ENCODE data around the gene RAB43.
A peak's percentile ranks its signal among the peaks of the same experiment; 100 is the strongest.
"Not testable (repeated sequence)": the region's sequence is repeated elsewhere in the genome, so short reads cannot be mapped to it uniquely, and the experiment has no call there.

Gene RAB43

DNA sequence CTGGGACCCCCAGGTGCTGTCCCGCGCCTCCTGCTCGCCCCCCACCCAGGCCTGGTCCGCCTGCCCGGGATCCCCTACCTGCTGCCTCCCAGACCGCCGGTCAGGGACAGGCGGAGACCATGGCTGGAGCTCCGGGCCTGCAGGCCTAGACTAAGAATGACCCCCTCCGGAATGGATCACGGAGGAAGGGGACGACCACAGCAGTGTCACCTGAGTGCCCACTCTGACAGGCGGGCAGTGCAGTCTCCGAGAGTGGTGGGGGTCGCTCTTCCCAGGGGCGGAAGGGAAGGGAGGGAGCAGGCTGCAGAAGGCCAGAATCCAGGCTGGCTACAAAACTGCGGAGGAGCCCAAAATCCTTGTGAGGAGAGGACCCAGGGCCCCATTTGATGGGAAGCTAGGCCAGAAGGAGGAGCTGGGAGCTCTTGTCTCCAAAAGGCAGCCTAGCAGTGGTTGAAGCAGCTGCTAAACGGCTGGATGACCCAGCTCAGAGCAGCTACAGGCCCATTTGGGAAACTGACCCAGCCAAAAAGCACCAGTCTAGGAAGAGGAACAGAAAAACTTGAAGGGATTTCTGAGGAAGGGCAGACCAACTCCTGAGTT is 908 bp upstream of the RAB43 start:
- DNase-seq (ENCODE audit: low read depth, low spot score): peak; percentile 39

DNA sequence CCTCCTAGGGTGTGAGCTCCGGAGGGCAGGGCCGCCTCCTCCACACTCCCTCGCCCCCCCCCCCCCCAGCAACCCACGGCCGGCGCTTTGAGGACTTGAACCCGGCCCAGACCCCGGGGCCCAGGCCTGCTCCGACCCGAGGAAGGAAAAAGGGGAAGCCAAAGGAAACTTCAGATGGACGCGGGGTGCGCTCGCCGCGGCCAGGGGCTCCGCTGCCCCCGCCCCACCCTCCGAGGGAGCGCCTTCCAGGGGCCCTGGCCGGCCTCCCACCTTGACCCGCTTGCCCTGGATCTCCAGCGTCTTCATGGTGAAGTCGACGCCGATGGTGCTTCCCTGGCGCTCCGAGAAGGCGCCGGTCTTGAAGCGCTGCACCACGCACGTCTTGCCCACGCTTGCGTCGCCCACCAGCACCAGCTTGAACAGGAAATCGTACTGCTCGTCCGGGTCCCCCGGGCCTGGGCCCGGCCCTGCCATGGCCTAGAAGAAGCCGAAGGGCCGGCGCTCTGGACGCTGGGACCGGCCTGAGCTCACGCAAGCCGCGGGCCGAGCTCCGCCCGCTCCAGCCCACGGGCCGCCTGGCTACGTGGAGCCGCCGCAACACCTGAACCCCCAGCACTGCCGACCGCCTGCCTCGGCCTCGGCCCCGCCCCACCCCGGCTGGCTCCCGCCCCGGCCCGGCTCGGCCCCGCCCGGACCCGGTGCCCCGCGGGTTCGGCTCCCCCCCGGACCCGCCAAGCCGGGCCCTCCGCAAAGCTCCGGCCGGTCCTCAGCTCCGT is 400 bp downstream of the RAB43 start:
- peak; percentile 65 for DNase-seq (ENCODE audit: low read depth, low spot score)

DNA sequence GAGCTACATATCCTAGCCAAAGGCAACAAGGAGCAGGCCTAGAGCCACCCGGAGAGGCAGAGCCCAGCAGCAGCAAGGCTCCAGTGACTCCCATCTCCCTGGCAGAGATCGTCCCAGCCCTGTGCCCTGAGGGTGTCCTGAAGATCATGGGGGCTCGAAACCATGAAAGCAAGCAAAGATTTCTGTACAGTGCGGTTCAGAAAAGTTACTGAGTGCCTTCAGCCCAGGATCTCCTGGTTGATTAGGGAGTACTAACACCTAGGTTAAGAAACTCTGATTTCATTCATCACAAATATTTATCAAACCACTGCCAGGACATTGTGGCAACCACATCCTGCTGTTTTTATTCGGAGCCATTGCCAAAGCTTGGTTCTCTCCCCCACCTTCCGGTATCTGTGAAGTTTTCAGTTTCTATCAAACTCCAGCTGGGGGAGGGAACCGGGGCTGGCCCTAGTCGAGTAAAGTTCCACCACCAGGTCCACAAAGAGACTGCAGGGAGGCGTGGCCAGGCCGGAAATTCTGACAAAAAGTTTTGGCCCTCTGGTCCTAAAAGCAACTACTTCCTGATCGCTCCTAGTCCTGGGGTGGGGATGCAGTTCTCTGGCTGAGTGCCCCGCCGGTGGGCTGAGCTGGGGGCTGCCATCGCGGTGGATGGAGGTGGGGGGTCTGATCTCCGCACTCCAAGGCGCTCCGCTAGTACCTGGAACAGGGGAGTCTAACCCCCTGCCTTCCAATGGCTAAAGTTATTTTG is 1.2 kb downstream of the RAB43 start:
- DNase-seq (ENCODE audit: low read depth, low spot score): peak; percentile 92

DNA sequence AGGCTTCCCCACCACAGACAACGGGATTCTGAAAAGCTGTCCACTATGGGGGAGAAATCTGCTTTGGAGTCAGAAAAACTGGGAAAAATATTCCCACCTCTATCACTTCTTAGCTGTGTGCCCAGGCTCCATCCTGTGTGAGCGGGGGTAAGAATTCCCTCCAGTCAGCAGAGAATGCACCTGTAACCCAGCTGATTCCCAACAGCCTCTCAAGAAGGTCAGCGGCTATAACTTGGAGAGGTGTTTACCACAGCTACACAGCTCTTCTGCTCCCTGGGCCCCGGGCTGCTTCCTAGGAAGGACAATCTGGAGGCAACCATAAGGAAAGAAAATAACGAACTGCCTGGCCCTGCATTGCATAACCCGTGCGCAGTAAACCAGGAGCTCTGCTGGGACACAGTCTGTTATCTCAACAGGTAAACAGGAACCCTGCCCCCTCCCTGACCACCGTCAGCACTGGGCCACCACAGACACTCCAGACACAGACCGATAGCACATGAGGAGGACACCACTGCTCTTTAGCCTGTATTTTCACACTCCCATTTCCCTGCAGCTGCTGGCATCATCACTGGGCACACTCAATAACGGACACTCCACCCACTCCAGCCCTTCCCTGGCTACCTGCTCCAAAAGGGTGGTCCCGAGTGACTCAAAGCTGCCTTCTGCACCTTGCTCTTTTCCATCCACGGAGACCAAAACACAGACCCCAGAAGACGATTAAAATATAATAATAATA is 2.1 kb downstream of the RAB43 start:
- DNase-seq (ENCODE audit: low read depth, low spot score): peak; percentile 53

DNA sequence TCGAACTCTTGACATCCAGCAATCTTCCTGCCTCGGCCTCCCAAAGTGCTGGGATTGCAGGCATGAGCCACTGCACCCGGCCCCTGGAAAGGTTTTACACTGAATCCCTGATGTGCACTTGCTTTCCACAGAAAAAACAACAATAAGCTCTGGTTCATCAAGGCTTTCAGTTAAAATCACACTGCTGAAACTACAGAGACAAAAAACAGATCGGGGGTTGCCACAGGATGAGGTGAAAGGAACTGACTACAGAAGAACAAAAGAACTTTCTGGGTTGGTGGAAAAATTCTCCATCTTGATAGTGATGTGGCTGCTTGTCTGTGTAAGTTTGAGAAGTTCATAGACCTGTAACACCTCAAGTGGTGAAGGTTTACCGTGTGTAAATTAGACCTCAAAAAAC is 2.9 kb downstream of the RAB43 start:
- DNase-seq (ENCODE audit: low read depth, low spot score): no peak

DNA sequence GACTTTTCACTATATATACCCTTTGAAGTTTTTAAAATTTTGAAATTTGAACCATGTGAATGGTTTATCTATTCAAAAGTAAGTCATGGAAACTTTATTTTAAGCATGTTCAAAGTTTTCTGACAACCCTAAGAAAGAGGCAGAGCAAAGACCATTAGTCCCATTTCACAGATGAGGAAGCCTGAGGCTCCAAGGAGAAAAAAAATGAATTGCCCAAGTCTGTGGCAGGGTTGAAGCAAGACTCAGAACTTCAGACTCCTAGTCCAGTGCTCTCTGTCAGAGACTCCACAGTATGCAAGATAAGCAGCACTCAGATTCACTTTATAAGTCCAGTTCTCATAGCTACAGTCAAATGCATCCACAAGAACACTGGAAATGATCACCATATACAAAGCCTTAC is 4.5 kb downstream of the RAB43 start:
- DNase-seq (ENCODE audit: low read depth, low spot score): no peak

DNA sequence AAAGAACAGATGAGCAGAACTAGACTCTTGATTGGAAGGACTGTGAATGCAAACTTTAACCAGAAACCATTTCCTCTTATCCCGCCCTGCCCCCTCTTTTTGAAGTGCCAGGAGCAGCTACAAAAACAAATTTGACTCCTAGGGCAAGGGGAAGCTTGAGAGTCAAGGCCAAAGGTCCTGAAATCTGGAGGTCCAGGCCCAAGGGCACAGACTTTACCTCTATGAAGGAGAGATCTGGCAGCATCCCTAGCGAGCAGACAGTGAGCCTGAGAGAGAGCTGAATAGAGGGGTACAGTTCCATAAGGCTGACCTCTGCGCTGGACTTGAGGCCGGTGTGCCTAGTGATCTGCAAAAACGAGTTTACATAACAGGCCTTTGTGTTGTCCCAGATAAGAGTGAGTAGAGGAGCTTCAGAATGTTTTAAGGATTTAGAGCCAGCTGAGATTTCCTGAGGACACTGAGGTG is 5.1 kb downstream of the RAB43 start:
- DNase-seq (ENCODE audit: low read depth, low spot score): peak; percentile 16

DNA sequence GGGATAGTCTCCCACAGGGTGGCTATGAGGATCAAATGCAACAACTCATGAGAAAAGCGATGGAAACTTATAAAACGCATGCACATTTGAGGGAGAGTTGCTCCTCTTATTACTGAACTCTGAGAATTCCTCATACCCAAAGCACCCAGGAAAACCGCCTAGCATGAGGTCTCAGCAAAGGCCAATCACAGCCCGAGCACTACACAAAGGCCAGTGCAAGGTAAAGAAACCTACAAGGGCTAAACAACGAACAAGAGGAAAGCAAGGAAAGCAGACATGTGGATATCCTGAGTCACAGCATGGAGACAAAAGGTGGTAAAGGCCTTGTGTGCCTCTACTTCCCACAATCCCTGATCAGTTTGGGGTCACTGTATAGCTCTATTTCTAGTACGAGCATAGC is 7.1 kb downstream of the RAB43 start:
- DNase-seq (ENCODE audit: low read depth, low spot score): peak; percentile 14

DNA sequence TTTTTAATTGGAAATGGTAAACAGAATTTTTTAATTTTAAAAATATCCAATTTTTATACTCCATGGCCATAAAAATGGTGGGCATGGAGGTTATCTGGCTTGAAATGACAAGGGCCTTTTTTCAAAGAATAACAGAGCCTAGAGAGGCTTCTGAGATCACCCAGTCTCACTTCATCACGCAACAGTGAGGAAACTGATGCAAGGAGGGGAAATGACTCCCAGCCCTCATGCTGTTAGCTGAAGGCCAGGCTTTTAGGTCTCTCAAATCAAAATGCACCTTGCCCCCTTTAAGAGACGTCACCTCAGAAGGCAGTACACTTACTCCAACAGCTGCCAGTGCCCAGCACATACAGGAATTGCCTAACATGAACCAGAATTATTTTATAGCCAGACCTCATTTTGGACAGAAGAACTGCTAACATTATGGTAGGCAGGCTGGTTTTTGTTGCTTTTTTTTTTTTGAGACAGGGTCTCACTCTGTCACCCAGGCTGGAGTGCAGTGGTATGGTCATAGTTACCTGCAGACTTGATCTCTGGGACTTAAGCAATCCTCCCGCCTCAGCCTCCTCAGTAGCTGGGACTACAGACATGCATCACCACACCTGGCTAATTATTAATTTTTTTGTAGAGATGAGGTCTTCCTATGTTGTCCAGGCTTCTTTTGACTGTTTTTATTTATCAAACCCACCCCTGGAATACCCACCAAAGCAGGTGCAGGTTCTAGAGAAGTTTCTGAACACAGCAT is 9.1 kb downstream of the RAB43 start:
- DNase-seq (ENCODE audit: low read depth, low spot score): no peak

DNA sequence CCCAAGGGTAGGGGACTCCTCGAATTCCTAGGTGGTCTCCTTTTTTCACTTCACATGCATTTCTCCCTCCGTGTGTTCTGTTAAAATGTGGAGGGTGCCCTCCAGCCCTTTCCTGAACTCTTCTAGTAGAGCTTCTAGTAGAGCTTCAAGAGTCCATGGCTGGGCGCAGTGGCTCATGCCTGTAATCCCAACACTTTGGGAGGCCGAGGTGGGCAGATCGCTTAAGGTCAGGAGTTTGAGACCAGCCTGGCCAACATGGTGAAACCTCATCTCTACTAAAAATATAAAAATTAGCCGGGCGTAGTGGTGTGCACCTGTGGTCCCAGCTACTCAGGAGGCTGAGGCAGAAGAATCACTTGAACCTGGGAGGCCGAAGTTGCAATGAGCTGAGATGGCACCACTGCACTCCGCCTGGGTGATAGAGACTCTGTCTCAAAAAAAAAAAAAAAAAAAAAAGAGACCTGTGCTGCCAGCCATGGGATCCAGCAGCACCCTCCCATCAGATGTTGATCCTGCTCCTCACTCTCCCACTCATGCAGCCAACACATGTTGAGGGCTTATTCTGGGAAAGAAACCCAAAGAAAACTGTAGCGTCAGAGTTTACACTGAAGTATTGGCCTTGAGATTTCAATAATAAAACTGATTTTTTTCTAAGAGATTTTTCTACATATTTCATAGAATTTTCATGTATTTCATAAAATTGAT is 10.4 kb downstream of the RAB43 start:
- DNase-seq (ENCODE audit: low read depth, low spot score): not testable (repeated sequence)

DNA sequence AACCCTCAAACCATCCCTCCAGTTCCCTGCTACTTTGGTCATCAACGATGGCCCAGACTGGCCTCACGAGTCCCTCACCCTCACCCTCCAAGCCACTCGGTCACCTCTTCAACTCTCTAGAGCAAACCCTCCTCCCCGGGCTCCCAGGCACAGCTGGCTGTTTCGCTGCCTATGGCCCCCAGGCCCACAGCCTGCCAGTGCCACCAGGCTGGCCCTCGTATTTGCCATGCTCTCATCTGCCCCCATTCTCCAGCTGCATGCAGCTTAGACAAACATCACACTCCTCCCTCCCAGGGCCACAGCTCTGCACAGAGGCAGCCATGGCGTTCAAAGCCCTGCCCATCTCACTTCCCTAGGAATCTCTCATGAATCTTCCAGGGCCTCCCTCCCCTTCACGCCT is 13.8 kb downstream of the RAB43 start:
- no peak for DNase-seq (ENCODE audit: low read depth, low spot score)

DNA sequence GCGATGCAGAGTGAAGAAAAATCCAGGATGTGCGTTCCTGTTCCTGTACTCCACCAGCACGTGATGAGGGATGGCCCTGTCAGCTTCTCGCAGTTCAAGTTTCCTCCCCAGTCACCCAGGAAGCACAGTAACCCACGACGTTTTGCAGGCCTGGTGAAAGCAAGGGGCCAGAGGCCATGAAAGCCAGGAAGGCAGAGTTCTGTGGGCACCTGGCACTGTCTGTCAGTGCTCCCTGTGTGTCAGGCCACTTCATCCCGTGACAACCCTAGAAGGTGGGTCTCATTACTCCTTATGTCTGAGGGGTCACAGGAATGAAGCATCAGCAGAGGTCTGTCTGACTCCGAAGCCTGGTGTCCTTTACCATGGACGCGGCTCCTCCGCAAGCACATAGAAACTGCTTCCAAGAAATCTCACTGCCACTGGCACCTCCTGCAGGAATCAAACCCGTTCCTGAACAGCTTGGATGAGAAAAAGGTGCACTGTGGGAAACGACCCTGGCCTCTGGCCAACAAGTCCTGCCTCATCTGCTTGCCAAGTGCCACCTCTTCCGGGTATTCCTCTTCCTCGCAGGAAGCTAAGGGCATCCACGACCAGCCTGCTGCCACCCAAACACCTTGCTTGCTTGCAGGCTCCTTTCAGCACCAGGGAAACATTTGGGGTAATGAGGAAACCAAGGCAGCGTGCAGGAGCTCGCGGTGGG is 14.6 kb downstream of the RAB43 start:
- DNase-seq (ENCODE audit: low read depth, low spot score): no peak

DNA sequence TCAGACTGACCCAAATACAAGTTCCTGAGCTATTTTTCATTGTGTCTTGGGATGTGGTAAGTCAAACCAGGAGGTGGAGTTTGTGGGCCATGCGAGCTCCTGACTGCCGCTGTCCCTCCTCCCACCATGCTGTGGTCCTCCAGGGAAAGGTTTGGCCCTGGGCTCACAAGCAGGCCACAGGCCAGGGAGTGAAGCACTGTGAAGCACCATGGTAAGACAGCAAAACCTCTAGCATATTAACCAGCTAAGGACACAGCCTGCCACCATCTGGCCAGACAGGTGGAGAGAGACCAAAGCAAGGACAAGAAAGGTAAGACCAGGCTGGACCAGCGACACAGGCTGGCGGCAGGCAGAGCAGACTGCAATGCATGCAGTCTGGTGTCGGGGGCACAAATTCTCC is 15.3 kb downstream of the RAB43 start:
- DNase-seq (ENCODE audit: low read depth, low spot score): peak; percentile 19

DNA sequence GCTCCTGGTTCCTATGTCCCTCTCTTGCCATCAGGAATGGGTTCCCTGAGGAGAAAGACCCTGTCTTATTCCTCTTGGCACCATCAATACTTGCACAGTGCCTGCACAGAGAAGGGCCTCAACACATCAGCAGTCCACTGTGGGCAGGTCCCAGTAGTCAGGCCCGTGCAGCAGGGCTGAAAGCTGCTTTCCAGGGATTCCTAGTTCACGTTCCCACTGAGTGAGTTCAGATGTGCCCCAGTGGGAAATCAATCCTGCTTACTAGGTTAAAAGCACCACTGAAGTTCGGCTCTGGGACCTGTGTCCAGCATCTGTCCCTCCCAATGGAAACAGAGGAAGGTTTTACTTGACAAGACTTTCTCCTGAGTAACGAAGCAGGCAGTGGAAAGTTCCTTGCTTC is 15.7 kb downstream of the RAB43 start:
- DNase-seq (ENCODE audit: low read depth, low spot score): no peak

DNA sequence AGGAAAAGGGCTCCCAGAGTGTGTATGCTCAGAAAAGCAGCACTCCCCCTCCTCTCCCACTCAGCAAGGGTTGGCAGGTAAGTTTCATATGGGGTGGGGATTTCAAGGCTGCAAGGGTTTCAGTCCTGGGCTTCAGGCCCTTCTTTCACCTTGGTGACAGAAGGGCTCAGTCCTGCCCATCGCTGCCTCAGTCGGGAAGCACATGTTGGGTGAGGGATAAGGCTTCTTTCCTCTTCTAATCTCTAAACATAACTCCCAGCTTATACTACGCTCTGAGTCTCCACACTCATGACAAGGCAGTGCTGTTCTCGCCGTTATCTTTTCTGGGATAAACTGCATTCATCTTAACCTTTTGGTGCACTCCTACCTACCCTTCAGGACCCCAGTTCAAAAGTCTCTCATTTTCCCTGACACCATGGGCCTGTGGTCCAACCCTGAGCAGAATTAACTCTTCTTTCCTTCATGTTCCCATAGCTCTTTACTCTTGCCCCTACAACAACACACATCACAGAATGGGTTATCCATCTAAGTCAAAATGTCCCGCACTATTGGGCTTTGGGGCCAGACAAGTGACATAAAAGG is 17.0 kb downstream of the RAB43 start:
- DNase-seq (ENCODE audit: low read depth, low spot score): no peak

DNA sequence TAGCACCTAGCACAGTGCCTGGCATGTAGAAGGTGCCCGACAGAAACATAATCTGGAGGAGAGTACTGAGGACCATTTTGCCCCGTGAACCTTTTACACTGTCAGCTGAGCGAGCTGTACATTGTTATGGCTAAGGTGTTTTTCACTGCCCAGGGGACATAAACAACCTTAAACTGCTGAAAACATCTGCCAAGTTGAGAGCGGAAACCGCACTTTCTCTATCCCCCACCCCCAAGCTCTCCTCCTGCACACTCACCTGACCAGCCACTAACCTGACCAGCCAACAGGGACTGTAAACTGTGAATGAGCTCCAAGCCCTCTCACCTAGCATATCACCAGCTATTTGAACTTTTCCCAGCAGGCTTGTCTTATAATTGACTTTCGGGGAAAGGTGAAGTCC is 17.6 kb downstream of the RAB43 start:
- no peak for DNase-seq (ENCODE audit: low read depth, low spot score)

DNA sequence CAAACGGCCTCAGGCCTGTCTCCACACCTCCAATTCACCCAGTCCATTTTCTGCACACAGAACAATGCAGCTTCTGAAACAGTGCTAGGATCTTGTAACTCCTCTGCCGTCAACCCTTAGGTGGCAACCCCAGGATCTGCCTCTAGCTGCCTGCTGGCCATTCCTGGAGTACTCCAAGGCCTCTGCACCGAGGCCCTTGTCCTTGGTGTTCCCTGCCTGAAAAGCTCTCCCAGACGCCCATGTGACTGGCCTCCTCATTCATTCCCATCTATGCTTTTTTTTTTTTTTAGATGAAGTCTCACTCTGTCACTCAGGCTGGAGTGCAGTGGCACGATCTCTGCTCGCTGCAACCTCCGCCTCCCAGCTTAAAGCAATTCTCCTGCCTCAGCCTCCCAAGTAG is 18.3 kb downstream of the RAB43 start:
- DNase-seq (ENCODE audit: low read depth, low spot score): no peak

DNA sequence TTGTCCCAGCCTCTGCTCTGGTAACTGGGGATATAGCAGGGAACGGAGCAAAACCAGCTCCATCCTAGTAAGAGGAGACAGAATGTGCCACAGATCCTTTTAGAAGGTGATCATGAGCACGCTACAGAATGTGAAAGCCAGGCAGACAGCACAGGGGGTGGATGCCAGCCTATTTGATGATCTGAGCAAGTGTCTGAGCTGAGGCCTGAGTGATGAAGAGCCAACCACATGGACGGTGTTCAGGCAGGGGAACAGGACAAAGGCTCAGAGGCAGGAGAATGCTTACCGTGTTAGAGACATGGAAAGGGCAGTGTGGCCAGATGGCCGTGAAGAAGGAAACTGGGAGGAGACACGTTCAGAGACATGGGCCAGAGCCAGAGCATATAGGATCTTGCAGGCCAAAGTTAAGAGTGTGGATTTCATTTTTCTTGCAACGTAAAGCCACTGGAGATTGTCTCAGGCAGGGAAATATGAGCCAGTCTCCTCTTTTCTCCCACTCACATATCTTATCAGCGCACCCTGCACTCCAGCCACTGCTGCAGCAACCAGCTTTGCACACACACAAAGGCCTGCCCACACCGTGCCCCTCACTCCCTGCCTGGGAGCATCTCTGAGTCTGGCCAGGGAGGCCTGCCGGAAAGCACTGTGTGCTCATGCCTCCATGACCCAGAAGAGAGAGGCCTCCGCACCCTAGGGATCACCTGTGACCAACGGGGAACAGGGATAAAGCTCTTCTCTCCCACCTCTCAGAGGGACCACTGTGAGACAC is 20.1 kb downstream of the RAB43 start:
- no peak for DNase-seq (ENCODE audit: low read depth, low spot score)

DNA sequence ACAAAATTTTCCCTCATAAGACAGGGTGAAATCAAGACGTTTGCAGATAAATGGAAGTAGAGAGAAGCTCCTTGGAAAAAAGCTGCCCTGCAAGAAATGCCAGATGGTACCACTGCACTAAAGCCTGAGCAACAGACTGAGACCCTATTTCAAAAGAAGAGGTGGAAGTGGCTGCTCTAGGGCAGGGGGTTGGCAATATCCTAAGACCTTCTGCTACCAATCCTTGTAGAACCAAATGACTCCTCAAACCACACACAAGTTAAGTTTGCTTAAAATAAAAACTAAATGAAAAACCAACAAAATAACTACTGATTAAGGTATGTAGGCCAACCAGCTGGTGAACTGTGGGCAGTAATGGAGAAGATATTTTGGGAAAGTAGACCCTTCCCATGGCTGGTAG is 21.3 kb downstream of the RAB43 start:
- DNase-seq (ENCODE audit: low read depth, low spot score): no peak
